HG03575 (cell line): ENCODE results near the gene MEIG1.
"Not testable (repeated sequence)": the region's sequence is repeated elsewhere in the genome, so short reads cannot be mapped to it uniquely, and the experiment has no call there.

Experiments
- ATAC-seq: cut with Tn5 transposase; IDR thresholded peaks from one replicate; pipeline ENCODE4 v1.9.1; 2021; ENCODE audit not compliant: unreplicated experiment, insufficient number of reproducible peaks, low FRiP score; ENCODE audit errors: extremely low read depth

The MEIG1 gene

DNA sequence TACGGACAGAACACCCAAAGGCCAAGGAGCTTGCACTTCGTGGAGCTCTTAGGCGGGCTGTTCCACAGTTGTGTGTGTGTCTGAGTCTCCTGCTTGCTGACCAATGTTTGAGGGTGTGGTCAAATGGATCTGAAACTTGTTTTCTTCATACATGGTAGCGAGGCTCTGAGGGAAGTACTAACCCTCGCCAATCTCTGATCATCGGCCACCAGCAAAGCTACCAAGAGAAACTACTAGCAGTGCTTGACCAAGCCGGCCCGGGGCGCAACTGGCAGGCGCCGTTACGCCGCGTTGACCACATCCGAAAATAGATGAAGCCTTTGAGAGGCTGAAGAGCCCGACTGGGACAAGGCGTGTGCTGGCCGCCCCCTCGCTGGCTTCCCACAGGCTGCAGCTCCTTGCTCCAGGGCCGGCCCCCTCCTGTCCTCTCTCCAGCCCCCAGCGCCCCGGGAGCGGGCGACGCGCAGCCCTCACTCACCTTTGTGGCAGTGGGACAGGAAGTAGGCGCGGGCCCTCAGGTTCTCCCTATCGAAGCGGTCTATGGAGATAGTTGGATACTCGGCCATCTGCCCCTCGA lies 5.7 kb upstream of the MEIG1 start:
- ATAC-seq: no peak

DNA sequence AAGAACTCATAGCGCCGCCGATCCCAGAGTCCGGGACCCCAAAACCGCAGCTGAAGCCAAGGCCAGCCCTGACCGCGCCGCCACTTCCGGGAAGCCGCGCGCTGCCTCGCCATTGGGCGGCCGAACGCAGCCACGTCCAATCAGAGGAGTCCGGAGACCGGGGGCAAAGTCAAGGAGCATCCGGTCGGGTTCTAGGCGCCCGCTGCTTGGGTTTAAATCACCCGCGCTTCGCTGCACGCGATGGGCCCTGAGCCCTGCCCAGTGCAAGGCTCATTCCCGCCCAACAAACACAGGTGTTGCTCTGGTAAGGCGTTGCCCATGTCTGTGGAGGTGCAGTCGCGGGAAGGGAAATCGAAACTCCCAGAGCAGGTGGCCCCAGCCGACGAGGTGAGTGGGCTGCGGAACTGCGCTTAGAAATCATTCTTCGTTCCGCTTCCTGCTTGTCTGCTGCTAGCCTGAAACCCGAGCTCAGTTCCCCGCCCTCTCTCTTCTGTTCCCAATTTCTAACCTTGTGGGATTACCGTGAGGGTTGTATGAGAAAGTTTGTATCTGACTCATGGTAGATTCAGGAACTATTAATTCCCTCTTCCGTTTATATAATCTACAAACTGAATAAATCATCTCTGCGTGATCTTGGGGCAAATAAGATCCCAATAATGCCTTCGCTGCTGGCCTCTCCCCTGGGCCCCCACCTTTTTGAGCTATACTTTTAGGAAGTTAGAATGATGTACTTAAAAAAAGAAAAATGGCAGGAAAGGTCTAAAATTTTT lies 5.0 kb upstream of the MEIG1 start, which contains the start of gene DCLRE1C:
Gene DCLRE1C, minus strand, starts transcription at position 96 of the 770 bp plus-strand sequence. Its CDS starts 86 bp downstream, at position 10.
- peak; percentile 44 for ATAC-seq

GRCh38 chr10:14954934-14955333 lies 4.3 kb upstream of the MEIG1 start:
- no peak for ATAC-seq

DNA sequence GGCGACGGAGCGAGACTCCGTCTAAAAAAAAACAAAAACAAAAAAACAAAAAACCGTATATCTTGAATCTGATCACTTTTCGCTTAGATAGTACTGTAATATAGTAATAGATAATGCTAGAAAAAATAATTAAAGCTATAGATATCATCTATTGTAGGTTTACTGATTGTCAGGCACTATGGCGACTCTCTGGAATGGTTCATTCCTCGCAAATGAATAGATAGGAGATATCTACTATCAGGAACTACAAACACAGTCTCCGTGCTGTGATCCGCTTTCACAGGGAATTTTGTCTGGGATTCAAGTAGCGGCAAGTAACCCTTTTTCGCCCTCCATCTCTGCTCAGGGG lies 342 bp upstream of the MEIG1 start:
- ATAC-seq: no peak

DNA sequence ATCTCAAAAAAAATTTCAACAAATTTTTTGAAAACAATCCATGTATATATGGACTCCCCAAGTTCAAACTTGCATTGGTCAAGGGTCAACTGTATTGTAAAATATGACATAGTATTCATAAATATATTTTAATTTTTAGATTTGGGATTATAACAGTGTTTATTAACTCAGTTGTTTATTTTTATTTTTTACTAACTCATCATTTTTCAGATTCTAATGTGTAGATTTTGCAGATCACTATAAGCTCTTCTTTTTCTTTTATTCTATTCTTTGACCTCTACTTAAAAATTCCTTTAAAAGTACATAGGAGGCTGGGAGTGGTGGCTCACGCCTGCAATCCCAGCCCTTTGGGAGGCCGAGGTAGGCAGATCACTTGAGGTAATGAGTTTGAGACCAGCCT lies 8.7 kb downstream of the MEIG1 start:
- no peak for ATAC-seq

DNA sequence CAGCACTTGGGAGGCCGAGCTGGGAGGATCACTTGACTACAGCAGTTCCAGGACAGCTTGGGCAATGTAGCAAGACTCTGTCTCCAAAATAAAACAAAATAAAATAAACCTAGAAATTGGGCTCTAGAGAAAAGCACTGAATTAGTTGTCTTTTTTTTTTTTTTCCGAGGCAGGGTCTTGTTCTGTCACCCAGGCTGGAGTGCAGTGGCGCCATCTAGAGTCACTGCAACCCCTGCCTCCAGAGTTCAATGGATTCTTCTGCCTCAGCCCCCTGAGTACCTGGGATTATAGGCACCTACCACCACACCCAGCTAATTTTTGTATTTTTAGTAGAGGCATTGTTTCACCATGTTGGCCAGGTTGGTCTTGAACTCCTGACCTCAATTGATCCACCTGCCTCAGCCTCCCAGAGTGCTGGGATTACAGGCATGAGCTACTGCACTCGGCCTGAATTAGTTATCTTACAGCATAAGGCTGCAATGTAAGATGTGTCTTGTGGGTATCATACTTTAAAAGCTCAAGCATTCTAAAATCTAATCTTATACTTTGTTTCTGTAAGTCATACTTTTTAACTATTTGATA lies 12.8 kb downstream of the MEIG1 start:
- ATAC-seq: no peak

GRCh38 chr10:14974153-14974998 lies 15.2 kb downstream of the MEIG1 start:
- not testable (repeated sequence) for ATAC-seq

DNA sequence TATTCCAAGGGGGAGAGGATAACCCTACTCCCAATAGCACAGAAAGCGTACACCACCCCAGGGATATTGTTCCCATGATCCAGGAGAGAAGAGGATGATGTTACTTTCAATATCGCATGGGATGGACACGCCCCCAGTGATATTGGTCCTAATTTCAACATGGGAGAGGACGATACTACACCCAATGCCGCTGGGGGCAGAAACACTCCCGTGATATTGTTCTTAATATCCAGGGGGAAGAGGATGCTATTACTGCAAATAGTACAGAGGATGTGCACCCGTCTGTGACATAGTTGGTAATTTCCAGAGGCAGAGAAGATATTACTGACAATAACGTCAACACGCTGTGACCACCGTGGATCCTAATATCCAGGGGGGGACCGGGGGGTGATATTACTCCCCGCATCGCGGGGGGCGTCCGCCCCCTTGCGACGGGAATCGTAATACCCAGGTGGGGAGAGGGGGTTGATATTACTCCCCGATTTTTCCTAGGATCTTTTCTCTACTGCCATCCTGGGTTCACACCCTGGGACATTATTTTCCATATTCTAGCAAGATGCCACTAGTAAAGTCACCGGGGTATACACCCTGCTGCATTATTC lies 16.6 kb downstream of the MEIG1 start:
- no peak for ATAC-seq

DNA sequence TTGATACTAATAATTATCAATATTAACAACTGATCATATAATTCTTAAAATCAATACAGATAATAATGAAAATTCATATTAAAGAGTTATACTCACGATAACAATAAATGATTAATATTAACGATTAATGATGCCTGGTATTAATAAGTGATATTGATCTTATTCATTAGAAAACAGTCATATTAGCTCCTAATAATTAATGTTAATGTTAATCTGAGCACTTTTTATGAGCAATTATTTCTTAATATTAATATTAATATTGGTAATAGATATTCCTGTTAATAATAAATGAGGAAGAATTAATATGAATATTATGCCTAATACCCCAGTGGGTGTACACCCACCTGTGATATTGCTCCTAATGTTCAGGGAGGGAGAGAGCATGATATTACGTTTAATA lies 23.6 kb downstream of the MEIG1 start:
- no peak for ATAC-seq

DNA sequence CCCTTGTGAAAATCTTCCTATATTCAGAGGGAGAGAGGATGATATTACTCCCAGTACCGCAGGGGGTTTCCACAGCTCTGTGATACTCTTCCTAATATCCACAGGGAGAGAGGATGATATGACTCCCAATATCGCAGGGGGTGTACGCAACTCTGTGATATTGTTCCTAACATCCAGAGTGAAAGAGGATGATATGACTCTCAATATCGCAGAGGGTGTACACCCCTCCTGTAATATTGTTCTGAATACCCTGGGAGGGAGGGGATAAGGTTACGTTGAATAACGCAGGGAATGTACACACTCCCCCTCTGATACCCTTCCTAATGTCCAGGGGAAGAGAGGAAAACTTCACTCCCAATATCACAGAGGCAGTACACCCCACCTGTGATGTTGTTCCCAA lies 30.4 kb downstream of the MEIG1 start:
- ATAC-seq: not testable (repeated sequence)

GRCh38 chr10:14991035-14991749 lies 32.0 kb downstream of the MEIG1 start:
- ATAC-seq: not testable (repeated sequence)

DNA sequence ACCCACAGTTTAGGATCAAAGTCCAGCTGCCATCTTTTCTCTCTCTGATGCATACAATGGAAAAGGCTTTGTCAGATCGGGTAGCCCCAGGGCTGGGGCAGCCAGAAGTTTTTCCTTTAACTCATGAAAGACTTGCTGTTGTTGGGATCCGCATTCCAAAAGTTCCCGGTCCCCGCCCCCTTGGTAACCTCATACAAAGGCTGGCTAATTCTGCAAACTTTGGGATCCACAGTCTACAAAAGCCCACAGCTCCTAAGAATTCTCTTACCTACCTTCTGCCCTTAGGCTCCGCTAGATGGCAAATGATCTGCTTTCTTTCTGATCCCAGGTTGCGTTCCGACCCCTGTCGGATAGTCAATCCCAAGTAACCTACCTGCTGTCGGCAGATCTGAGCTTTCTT lies 33.1 kb downstream of the MEIG1 start:
- ATAC-seq: not testable (repeated sequence)

DNA sequence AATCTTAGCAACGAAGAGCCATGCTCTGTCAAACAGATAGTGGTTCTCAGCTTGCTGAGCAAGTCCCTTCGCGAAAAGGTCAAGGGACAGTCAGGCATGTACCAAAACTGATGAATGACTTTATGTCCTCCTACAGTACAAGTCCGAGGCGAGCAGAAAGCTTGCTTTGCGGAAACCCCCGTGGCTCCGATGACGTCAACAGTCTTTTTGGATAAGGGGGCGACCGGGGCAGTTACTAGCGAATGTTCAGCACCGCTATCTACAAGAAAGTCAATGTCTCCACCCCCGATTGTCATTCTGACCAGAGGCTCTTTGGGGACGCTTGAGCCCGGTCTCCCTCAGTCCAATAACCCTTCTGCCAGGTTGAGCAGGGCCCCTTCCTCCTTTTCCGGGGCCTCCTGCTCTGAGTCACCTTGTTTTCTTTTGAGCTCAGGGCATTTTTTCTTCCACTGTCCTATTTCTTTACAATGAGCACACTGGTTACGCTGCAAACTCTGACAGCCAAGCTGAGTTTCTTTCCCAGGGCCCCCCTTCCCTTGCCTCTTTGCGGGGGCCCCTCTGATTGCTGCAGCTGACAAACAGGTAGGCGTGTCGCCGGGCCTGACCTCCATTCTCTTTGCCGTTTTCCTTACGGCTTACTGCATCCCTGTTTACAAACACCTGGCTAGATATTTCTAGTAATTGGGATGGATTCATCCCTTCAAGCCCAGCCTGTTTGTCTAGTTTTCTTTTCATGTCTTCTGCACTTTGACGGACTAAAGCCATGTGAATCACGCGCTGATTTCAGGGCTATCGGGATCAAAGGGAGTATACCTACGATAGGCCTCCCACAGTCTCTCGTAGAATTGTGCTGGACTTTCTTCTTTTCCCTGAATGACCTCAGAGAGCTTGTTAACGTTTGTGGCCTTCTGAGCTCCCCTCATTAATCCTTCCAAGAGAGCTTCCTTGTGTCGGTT lies 34.6 kb downstream of the MEIG1 start:
- not testable (repeated sequence) for ATAC-seq

DNA sequence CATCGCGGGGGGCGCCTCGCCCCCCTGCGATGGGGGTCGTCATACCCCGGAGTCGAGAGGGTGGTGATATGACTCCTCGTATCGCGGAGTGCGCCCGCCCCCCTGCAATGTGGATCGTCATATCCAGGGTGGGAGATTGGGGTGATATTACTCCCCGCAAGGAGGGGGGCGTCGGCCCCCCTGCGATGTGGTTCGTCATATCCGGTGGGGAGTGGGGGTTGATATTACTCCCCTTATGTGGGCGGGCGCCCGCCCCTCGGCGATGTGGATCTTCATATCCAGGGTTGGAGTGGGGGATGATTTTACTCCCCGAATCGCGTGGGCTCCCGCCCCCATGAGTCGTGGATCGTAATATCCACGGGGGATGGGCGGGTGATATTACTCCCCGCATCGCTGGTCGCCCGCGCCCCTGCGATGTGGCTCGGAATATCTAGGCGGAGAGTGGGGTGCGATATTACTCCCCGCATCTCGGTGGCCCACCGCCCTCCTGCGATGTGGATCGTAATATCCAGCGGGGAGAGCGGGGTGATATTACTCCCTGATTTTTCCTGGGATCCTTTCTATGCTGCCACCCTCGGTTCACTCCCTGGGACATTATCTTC lies 36.9 kb downstream of the MEIG1 start:
- no peak for ATAC-seq

GRCh38 chr10:15013530-15013929 lies 54.3 kb downstream of the MEIG1 start:
- ATAC-seq: not testable (repeated sequence)

DNA sequence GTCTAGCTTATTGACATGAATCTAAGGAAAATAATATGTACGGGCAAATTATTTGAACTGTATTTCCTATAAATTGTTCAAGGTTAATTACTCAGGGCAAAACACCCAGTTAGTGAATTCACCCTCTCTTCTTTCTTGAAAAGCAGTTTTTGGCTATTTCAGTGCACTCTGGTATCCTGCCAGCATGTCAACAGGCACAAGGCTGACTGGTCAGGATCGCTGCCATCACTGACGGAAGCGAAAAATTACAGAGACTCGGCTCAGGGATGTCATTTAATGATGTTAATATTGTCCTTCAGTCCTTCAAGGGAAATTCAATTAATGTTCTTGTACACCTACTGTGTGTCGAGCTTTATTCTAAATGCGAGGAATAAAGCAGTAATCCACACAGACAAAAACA lies 56.3 kb downstream of the MEIG1 start:
- ATAC-seq: no peak

- ATAC-seq: not testable (repeated sequence)
These were observed 61.8 kb downstream of the MEIG1 start for GRCh38 chr10:15020966-15021365.
